HCT116 (cell line): ENCODE measurements around the gene MRPL20.

Experiments used
- ATF3 ChIP-seq: IDR thresholded peaks from 2 replicates; pipeline ENCODE4 v1.6.1; 2012
- ELF1 ChIP-seq: IDR thresholded peaks from 2 replicates; pipeline ENCODE4 v1.6.1; 2012; ENCODE audit warnings: low read depth, borderline replicate concordance
- EZH2 ChIP-seq: fragments of 200-600 bp; sonication (generic); IDR thresholded peaks from 2 replicates; pipeline ENCODE4 v1.6.1; 2017; ENCODE audit warnings: antibody characterized with exemption, mixed run types
- POLR2A ChIP-seq: IDR thresholded peaks from 2 replicates; pipeline ENCODE4 v1.7.0; 2011; ENCODE audit warnings: borderline replicate concordance; ENCODE audit not compliant: insufficient read depth, insufficient read length; ENCODE audit errors: extremely low read depth
- POLR2AphosphoS5 ChIP-seq: IDR thresholded peaks from 2 replicates; pipeline ENCODE4 v1.6.1; 2011; ENCODE audit warnings: mild to moderate bottlenecking, low read depth, low read length, moderate library complexity
- RAD21 ChIP-seq: IDR thresholded peaks from 2 replicates; pipeline ENCODE4 v1.6.1; 2012; ENCODE audit warnings: low read depth, mild to moderate bottlenecking
- YY1 ChIP-seq: IDR thresholded peaks from 2 replicates; pipeline ENCODE4 v1.6.1; 2011; ENCODE audit warnings: low read length, low read depth, moderate library complexity, mild to moderate bottlenecking; ENCODE audit not compliant: insufficient replicate concordance; ENCODE audit errors: extremely low read depth
- ZFX ChIP-seq: fragments of 450-650 bp; IDR thresholded peaks from 2 replicates; pipeline ENCODE4 v1.6.1; 2017
- TF ChIP-seq, protein P1 (sequence below), 3 experiments: fragments of 200-600 bp in 1 of 3; sonication (generic) in 1 of 3; IDR thresholded peaks in 2 of 3; conservative IDR thresholded peaks in 1 of 3; 2 replicates each; pipeline ENCODE4 v1.5.1; 2012 to 2017; ENCODE audit warnings: low read depth in 2 of 3, low read length in 2 of 3, antibody characterized with exemption in 1 of 3, borderline replicate concordance in 1 of 3, control low read depth in 1 of 3, mild to moderate bottlenecking in 1 of 3, mixed read lengths in 1 of 3, mixed run types in 1 of 3, moderate library complexity in 1 of 3; ENCODE audit not compliant: insufficient read depth in 1 of 3

DNA sequence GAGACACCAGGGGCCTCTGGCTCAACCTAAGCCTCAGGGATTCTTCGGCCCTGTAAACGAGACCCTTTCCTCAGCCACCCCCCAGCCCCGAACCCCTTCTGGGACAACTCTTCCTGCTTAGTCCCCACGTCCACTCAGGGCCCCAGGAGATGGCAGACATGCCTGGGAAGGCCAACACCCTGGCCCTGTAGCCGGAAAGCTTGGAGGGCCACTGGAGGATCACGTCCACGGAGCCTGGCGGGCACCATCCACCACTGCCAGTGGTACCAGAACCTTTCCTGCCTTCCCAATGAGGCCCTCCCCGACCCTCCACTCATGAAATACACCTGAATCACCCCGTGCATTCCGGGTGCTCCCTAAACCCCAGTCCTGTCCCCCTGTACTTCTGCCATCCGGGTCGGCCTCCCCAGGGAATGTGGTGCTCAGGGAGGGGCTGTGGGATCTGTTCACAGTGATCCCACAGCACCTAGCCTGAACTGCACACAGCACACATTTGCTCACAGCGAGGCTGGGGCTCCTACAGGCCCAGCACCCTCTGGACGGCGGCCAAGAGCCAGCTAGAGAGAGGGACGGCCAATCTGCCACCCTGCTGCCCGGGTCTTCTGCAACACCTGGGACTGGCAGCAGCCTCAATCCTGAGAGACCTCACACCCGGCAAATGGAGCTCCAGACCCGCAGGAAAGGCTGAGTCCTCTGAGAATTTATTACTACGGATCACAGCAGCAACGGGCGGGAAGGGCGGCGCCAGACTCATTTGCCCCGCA, 33.9 kb downstream of the MRPL20 start:
- TF ChIP-seq, protein P1, sequence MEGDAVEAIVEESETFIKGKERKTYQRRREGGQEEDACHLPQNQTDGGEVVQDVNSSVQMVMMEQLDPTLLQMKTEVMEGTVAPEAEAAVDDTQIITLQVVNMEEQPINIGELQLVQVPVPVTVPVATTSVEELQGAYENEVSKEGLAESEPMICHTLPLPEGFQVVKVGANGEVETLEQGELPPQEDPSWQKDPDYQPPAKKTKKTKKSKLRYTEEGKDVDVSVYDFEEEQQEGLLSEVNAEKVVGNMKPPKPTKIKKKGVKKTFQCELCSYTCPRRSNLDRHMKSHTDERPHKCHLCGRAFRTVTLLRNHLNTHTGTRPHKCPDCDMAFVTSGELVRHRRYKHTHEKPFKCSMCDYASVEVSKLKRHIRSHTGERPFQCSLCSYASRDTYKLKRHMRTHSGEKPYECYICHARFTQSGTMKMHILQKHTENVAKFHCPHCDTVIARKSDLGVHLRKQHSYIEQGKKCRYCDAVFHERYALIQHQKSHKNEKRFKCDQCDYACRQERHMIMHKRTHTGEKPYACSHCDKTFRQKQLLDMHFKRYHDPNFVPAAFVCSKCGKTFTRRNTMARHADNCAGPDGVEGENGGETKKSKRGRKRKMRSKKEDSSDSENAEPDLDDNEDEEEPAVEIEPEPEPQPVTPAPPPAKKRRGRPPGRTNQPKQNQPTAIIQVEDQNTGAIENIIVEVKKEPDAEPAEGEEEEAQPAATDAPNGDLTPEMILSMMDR (IDR thresholded peaks at IDR 0.05 in 2 of 3, conservative IDR thresholded peaks at IDR 0.05 in 1 of 3; ENCODE audit: borderline replicate concordance in 1 of 3, insufficient read depth in 1 of 3, low read depth in 2 of 3, low read length in 2 of 3) = no peak
- TF ChIP-seq EZH2 = no peak
- TF ChIP-seq ZFX = no peak
- no peak for TF ChIP-seq RAD21
- no peak for TF ChIP-seq POLR2AphosphoS5
- no peak for TF ChIP-seq ATF3
- TF ChIP-seq ELF1 = no peak
- TF ChIP-seq YY1 = no peak
- no peak for TF ChIP-seq POLR2A
